GM18867 (cell line): ENCODE data around the gene LGR4.

Source experiments
- ATAC-seq: cut with Tn5 transposase; IDR thresholded peaks from one replicate; pipeline ENCODE4 v1.9.1; 2021; ENCODE audit warnings: mild to moderate bottlenecking, moderate library complexity; ENCODE audit not compliant: unreplicated experiment

Gene LGR4

DNA sequence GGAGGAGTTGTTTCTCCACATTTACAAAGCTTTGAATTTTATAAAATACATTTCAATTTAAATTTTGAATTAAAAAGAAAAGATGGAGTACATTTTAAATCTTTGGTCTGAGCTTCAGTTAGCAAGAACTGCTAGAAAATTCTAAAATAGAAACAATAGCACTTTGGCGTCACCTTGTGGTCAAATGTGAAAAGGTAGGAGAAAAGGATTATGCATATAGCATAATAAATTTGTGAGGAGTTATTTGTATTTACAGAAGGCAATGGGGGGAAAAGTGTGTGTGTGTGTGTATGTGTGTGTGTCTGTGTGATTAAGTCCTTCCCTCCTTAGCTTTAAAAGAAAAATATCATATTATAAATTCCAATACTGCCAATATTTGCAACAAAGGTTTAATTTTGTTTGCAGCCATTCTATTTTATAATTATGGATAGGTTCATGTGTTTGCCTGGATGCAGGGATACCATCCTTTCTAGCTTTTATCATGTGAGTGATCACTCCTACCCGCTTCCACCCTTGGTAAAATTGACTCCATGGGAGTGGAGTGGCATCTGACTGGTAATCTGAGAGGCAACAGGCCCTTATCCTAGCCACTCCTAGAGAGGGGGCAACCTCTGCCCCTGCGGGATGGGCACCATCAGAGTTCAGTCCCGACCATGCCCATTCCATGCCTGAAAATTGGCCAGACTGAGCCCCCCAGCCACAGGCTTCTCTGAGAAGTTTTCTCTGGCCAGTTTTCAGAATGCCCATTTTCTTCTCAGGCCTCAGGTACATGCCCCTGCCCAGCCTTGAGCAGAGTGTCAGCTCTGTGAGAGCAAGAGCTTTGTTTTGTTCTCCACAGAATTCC is 13.6 kb upstream of the LGR4 start:
- ATAC-seq = peak; percentile 75

DNA sequence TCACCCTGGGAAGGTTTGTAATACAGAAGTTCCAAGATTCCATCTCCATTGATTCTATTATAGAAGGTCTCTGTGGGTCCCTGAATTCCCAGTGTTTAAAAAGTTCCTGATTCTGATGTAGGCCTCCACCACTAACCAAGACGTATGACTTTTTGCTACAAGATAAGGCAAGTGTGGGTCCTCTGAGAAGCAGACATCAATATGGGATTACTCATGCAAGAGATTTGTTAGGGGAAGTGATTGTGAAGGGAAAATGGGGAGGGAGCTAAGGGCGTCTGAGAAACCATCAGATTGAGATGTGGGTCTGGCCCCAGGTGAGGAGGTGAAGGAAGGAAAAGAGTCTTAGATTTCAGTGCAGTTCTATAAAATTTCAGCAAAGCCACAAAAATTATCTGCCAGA is 10.2 kb upstream of the LGR4 start:
- ATAC-seq = no peak

DNA sequence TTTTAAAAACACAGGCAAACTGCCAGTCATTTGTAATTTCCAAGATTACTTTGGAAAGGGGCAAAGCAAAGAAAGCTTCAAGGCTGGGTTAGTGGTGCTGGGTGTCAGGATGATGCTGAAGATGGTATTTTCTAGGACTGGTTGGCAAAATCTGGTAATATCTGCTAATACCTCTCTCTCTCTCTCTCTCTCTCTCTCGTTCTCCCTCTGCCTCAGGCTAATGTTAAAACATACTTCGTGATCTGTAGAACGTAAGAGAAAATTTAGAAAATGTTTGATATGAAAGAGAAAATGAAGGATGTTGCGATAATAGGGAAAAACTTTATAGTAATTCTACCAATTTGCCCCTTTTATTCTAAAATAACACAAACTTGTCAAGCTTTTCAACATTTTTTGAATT is 9.4 kb upstream of the LGR4 start:
- ATAC-seq = no peak

GRCh38 chr11:27477831-27478230 is 5.2 kb upstream of the LGR4 start:
- ATAC-seq = no peak

DNA sequence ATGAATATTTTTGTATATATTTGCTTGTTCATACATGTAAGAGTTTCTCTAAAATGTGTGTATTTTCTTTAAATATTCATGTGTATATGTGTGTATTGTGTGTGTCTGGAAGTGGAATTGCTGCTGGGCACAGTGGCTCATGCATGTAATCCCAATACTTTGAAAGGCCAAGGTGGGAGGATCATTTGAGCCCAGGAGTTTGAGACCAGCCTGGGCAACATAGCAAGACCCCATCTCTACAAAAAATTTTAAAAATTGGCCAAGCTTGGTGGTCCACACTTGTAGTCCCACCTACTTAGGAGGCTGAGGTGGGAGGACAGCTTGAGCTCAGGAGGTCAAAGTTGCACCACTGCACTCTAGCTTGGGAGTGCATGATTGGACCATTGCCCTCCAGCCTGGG is 4.7 kb upstream of the LGR4 start:
- no peak for ATAC-seq

GRCh38 chr11:27475622-27476021 is 3.0 kb upstream of the LGR4 start:
- no peak for ATAC-seq

DNA sequence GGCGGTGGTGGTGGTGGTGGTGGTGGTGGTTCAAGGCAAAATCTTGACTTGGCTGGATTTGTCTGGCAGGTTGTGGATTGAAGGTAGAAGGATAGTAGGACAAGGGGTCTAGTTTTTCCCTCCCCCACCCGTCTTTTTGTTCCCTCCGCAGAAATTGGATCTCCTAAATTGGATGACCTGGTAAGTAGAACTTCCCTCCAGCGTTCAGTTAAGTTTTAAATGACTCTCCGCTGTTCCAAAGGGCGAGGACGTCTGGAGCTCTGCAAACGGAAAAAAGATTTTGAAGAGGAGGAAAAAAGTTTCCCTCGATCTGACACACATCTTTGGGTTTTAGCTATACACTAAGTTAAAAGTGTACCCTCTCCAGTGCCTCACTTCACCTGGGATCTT is 422 bp upstream of the LGR4 start:
- no peak for ATAC-seq

DNA sequence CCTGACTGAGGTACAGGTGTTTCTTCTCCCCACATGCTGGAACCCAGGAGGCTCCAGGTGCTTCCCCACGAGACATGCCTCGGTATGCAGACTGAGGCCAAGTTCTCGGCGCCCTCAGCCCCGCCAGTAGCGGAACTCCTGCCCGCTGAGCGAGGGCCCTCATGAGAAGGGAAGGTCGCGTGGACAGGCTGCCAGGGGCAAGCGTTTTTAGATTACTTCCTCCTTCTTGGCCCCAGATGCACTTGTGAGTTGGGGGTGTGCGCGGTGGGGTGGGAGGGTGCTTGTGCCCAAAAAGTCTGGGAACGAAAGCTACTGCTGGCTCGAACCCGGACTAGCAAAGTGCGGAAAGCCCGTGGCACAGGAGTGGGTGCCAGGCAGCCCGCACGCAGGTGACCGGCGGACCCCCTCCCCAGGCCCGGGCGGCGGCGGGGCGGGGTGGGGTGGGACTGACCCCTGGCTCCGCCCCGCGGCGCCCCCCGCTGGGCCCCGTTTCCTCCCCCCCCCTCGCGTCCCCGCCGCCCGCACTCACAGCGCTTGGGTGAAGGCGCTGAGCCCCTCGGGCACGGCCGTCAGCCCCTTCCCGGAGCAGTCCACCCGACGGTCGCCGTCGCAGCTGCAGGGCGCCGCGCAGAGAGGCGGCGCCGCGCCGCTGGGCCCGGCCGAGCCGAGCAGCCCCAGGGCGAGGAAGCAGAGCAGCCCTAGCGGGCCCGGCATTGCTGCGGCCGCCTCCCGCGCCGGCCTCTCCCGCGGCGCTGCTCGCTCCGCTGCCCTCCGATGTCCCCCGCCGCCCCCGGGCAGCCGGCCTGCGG is 797 bp downstream of the LGR4 start:
- peak; percentile 60 for ATAC-seq

DNA sequence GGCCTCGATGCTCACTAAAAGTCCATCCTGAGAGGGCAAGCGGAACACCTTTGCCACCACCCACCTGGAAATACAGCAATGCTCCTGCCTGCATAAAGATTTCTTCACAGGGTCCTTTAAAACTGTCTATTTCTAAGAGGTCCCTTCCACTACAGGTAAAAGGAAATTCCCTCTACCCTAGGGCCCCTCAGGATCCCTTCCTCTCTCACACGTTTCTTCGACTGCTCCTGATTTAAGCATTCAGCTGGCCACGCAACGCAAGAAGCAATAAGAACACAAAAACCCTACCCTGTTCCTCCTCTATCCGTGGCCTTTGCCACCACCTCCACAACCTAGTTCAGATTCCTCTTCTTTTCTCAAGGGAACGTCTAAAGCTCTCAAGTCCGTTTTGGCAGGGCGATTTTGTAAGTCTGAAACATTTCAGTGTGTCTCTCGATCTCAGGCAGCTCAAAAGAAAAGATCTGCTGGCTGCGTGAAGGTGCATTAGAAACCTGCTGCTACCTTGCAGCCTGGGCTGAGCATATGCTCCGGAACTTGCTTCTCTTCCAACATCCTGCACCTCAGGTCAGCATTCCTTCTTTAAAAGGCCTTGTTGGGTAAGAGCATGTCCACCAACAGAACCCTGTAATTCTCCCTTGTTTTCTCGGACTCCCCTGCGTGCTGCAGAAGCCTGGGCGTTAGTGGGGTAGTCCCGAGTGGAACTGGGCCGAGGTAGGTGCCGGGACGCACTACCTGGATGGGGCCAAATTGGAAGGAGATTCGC is 1.6 kb downstream of the LGR4 start:
- no peak for ATAC-seq

GRCh38 chr11:27470166-27470565 is 2.4 kb downstream of the LGR4 start:
- ATAC-seq = no peak

- ATAC-seq = no peak
Measured at GRCh38 chr11:27468995-27469695, 3.4 kb downstream of the LGR4 start.

GRCh38 chr11:27468209-27468994 is 4.2 kb downstream of the LGR4 start:
- no peak for ATAC-seq

GRCh38 chr11:27467181-27467913 is 5.2 kb downstream of the LGR4 start:
- ATAC-seq = no peak

- ATAC-seq = no peak
Measured at GRCh38 chr11:27466363-27466762, 6.2 kb downstream of the LGR4 start.

DNA sequence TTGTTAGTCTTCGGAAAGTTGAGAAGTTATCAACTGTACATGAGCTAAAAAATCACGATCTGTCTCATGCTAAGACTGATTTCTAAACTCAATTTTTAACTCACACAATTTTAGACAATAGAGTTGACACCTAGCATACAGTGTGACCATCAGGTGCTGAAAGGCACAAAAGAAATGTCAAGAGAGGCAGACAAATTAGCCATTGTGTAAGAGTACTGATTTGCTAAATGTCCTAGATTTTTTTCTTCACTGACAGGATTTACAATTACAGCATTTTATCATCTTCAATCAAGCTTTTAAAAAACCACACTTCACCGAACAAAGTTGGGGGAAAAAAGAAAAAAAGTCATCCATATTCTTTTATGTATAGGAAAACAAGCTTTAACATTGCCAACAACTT is 7.0 kb downstream of the LGR4 start:
- ATAC-seq = no peak

GRCh38 chr11:27464909-27465308 is 7.7 kb downstream of the LGR4 start:
- no peak for ATAC-seq

GRCh38 chr11:27464289-27464696 is 8.3 kb downstream of the LGR4 start:
- no peak for ATAC-seq

DNA sequence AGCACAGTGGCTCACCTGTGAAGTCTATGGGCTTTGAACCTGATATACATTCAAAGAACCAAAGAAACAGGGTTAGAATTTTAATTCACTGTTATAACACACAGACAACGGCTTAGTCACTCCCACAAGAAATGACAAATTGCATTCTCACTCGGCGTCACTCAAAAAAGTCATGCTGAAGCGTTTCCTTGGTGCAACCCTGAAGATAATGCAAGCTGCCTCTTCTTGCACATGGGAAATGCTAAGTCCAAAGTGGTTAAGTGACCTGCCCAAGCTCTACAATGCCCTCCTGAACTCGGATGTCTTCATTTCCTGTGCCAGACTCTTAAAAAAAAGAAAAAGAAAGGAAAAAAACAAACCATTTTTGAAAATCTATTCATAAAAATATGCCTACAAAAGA is 10.0 kb downstream of the LGR4 start:
- no peak for ATAC-seq
